HCT116 (cell line): ENCODE measurements around the gene RHOU. TPM values are rescaled to one million over a fixed set of nuclear protein-coding genes. Genes with fewer than 3 reads are reported as not detected.

Experiments
- ATAC-seq: fragments of 200-7000 bp; cut with Tn5 transposase; 2 replicates; pipeline ENCODE4 v1.9.1; 2020; ENCODE audit warnings: mild to moderate bottlenecking, moderate library complexity
- BruUV-seq: library from RNA; stranded (reverse); fragments of 400-500 nt; replicated peaks from 2 replicates; lab custom pipeline; 2021; lab: Mats Ljungman, UMichigan
- CTCF ChIA-PET: fragments of 300-600 bp; sonication (Branson Sonifier 250); formaldehyde crosslinking; loops from one replicate; lab custom pipeline; 2021; ENCODE audit warnings: antibody characterized with exemption; lab: Charles Lee
- POLR2A ChIA-PET: fragments of 300-600, 350-600 bp; sonication (Branson Sonifier 250); formaldehyde crosslinking; loops from one replicate; lab custom pipeline; 2021; ENCODE audit warnings: antibody characterized with exemption; lab: Charles Lee
- RAD21 ChIA-PET, 2 experiments: fragments of 300-600 bp; sonication (Branson Sonifier 250); formaldehyde crosslinking; loops; one replicate each; lab custom pipeline; 2023; ENCODE audit warnings: low total read pairs in 2 of 2; ENCODE audit not compliant: uncharacterized antibody in 2 of 2, unreplicated experiment in 2 of 2, low non-redundant PET in 1 of 2; lab: Charles Lee
- DNase-seq: peaks from one replicate; pipeline ENCODE4 v3.0.0-alpha.2; 2010; ENCODE audit warnings: low read depth, low spot score
- H2AFZ ChIP-seq: fragments of 200-600 bp; shearing (Covaris generic), sonication (generic); 2 replicates; pipeline ENCODE4 v1.6.1; 2017; ENCODE audit warnings: low read depth, mixed run types, mixed read lengths, antibody characterized with exemption, low read length; ENCODE audit not compliant: poor library complexity, severe bottlenecking
- H3K27ac ChIP-seq: 2 replicates; pipeline ENCODE4 v1.5.1; 2012; ENCODE audit warnings: low read depth, low read length
- H3K27me3 ChIP-seq: fragments of 200-600 bp; sonication (generic); 2 replicates; pipeline ENCODE4 v1.6.1; 2016; ENCODE audit warnings: mixed run types, low read length, mixed read lengths; ENCODE audit not compliant: insufficient read depth
- H3K36me3 ChIP-seq, 2 experiments: fragments of 200-500 bp in 1 of 2; fragments of 200-600 bp in 1 of 2; sonication (Bioruptor generic) in 1 of 2; sonication (generic) in 1 of 2; 2 replicates each; pipeline versions ENCODE4 v1.5.1 to v1.6.1; 2014 to 2016; ENCODE audit warnings: low read length in 2 of 2, inconsistent platforms in 1 of 2, mixed read lengths in 1 of 2, mixed run types in 1 of 2; ENCODE audit not compliant: insufficient read depth in 2 of 2, control insufficient read depth in 1 of 2
- H3K4me1 ChIP-seq, 2 experiments: fragments of 200-600 bp in 1 of 2; sonication (generic) in 1 of 2; 2 replicates each; pipeline versions ENCODE4 v1.5.1 to v1.6.1; 2012 to 2017; ENCODE audit warnings: low read length in 2 of 2, inconsistent platforms in 1 of 2, mild to moderate bottlenecking in 1 of 2, mixed read lengths in 1 of 2, mixed run types in 1 of 2, moderate library complexity in 1 of 2; ENCODE audit not compliant: insufficient read depth in 2 of 2, control insufficient read depth in 1 of 2
- H3K4me2 ChIP-seq: fragments of 200-600 bp; sonication (generic); 2 replicates; pipeline ENCODE4 v1.6.1; 2017; ENCODE audit warnings: mixed run types, low read length, mixed read lengths
- H3K4me3 ChIP-seq, 2 experiments: fragments of 200-600 bp in 1 of 2; sonication (generic) in 1 of 2; replicated peaks in 1 of 2; 2 replicates each; pipeline ENCODE4 v1.5.1; 2011 to 2016; ENCODE audit warnings: low read length in 2 of 2, control low read depth in 1 of 2, low read depth in 1 of 2, mild to moderate bottlenecking in 1 of 2, mixed read lengths in 1 of 2, mixed run types in 1 of 2
- H3K79me2 ChIP-seq: fragments of 200-600 bp; sonication (generic); 2 replicates; pipeline ENCODE4 v1.6.1; 2017; ENCODE audit warnings: mild to moderate bottlenecking, mixed run types, low read length, moderate library complexity, mixed read lengths; ENCODE audit not compliant: insufficient read depth
- H3K9ac ChIP-seq: fragments of 200-600 bp; sonication (generic); 2 replicates; pipeline ENCODE4 v1.6.1; 2016; ENCODE audit warnings: low read length, mixed read lengths
- H3K9me2 ChIP-seq: fragments of 200-600 bp; sonication (generic), shearing (Covaris generic); 2 replicates; pipeline ENCODE4 v1.6.1; 2017; ENCODE audit warnings: mixed run types, mild to moderate bottlenecking, moderate library complexity; ENCODE audit not compliant: insufficient read depth
- H3K9me3 ChIP-seq, 2 experiments: fragments of 200-500 bp in 1 of 2; fragments of 200-600 bp in 1 of 2; sonication (Bioruptor generic) in 1 of 2; sonication (generic) in 1 of 2; 2 replicates each; pipeline ENCODE4 v1.6.1; 2014 to 2017; ENCODE audit warnings: low read length in 2 of 2, mixed read lengths in 2 of 2, inconsistent platforms in 1 of 2, low read depth in 1 of 2, mild to moderate bottlenecking in 1 of 2, mixed run types in 1 of 2, moderate library complexity in 1 of 2; ENCODE audit not compliant: control insufficient read depth in 1 of 2, insufficient read depth in 1 of 2
- H4K20me1 ChIP-seq: fragments of 200-600 bp; sonication (generic), shearing (Covaris generic); 2 replicates; pipeline ENCODE4 v1.6.1; 2017; ENCODE audit warnings: mixed run types, mild to moderate bottlenecking, moderate library complexity; ENCODE audit not compliant: insufficient read depth
- ATF3 ChIP-seq: IDR thresholded peaks from 2 replicates; pipeline ENCODE4 v1.6.1; 2012
- CBX3 ChIP-seq: IDR thresholded peaks from 2 replicates; pipeline ENCODE4 v1.6.1; 2012; ENCODE audit warnings: low read depth
- CEBPB ChIP-seq: IDR thresholded peaks from 2 replicates; pipeline ENCODE4 v1.6.1; 2012; ENCODE audit warnings: low read depth
- CTCF ChIP-seq, 3 experiments: fragments of 200-600 bp in 1 of 3; sonication (generic) in 1 of 3; IDR thresholded peaks in 2 of 3; conservative IDR thresholded peaks in 1 of 3; 2 replicates each; pipeline ENCODE4 v1.5.1; 2012 to 2017; ENCODE audit warnings: low read depth in 2 of 3, low read length in 2 of 3, antibody characterized with exemption in 1 of 3, borderline replicate concordance in 1 of 3, control low read depth in 1 of 3, mild to moderate bottlenecking in 1 of 3, mixed read lengths in 1 of 3, mixed run types in 1 of 3, moderate library complexity in 1 of 3; ENCODE audit not compliant: insufficient read depth in 1 of 3
- ELF1 ChIP-seq: IDR thresholded peaks from 2 replicates; pipeline ENCODE4 v1.6.1; 2012; ENCODE audit warnings: low read depth, borderline replicate concordance
- EZH2 ChIP-seq: fragments of 200-600 bp; sonication (generic); IDR thresholded peaks from 2 replicates; pipeline ENCODE4 v1.6.1; 2017; ENCODE audit warnings: antibody characterized with exemption, mixed run types
- EZH2phosphoT487 ChIP-seq: fragments of 200-600 bp; IDR thresholded peaks from 2 replicates; pipeline ENCODE4 v1.6.1; 2018; ENCODE audit warnings: antibody characterized with exemption, borderline replicate concordance
- FOSL1 ChIP-seq: IDR thresholded peaks from 2 replicates; pipeline ENCODE4 v1.6.1; 2012; ENCODE audit warnings: low read depth
- POLR2AphosphoS5 ChIP-seq: IDR thresholded peaks from 2 replicates; pipeline ENCODE4 v1.6.1; 2011; ENCODE audit warnings: mild to moderate bottlenecking, low read depth, low read length, moderate library complexity
- RAD21 ChIP-seq: IDR thresholded peaks from 2 replicates; pipeline ENCODE4 v1.6.1; 2012; ENCODE audit warnings: low read depth, mild to moderate bottlenecking
- REST ChIP-seq: IDR thresholded peaks from 2 replicates; pipeline ENCODE4 v1.6.1; 2012; ENCODE audit warnings: low read depth
- SIN3A ChIP-seq: IDR thresholded peaks from 2 replicates; pipeline ENCODE4 v1.6.1; 2012; ENCODE audit warnings: low read depth
- SP1 ChIP-seq: IDR thresholded peaks from 2 replicates; pipeline ENCODE4 v1.6.1; 2012; ENCODE audit warnings: low read depth
- SRF ChIP-seq: IDR thresholded peaks from 2 replicates; pipeline ENCODE4 v1.6.1; 2012; ENCODE audit warnings: low read depth
- TCF7L2 ChIP-seq: IDR thresholded peaks from 2 replicates; pipeline ENCODE4 v1.7.0; 2011; ENCODE audit warnings: borderline replicate concordance, inconsistent platforms; ENCODE audit not compliant: insufficient read depth, insufficient read length; ENCODE audit errors: extremely low read depth
- ZBTB33 ChIP-seq: IDR thresholded peaks from 2 replicates; pipeline ENCODE4 v1.6.1; 2011; ENCODE audit warnings: mild to moderate bottlenecking, low read length, moderate library complexity; ENCODE audit not compliant: insufficient replicate concordance; ENCODE audit errors: extremely low read depth
- ZFX ChIP-seq: fragments of 450-650 bp; IDR thresholded peaks from 2 replicates; pipeline ENCODE4 v1.6.1; 2017
- ZNF274 ChIP-seq: fragments of 200-500 bp; sonication (Bioruptor generic); IDR thresholded peaks from 2 replicates; pipeline ENCODE4 v1.6.1; 2014; ENCODE audit warnings: mild to moderate bottlenecking, low read depth, low read length, inconsistent platforms
- intact Hi-C: fragments of 100-400 bp; cut with micrococcal nuclease; formaldehyde crosslinking; loops from 2 replicates; pipeline ENCODE4 v1.10.0; 2022
- total RNA-seq: library from RNA; stranded (reverse); gene quantifications from one replicate; pipeline ENCODE4 v1.2.1, GENCODE V29; 2021; ENCODE audit not compliant: unreplicated experiment
- TF ChIP-seq, protein P1 (sequence below): IDR thresholded peaks from 2 replicates; pipeline ENCODE4 v1.6.1; 2012

RHOU gene
- total RNA-seq, 1 experiment from 2014 or later: 4.0 TPM

GRCh38 chr1:228750915-228751314, 15.6 kb downstream of the RHOU start:
- CTCF ChIA-PET: no interaction called here

More at GRCh38 chr1:228750915-228751314, 15.6 kb downstream of the RHOU start:
- BruUV-seq: no TSS peak
- peaks cover 35% of the 10 kb centered on the region for H3K27me3 ChIP-seq
- H3K27ac ChIP-seq: no peak overlapping the region
- POLR2A ChIA-PET: no interaction called here
- H3K4me2 ChIP-seq: no peak overlapping the region
- TF ChIP-seq ZNF274 (no peak), EZH2phosphoT487 (no peak), SIN3A (no peak), SP1 (no peak), EZH2 (no peak), SRF (no peak), FOSL1 (no peak), ATF3 (no peak), ZBTB33 (no peak), ELF1 (no peak), RAD21 (no peak), POLR2AphosphoS5 (no peak), ZFX (no peak), CEBPB (no peak), TCF7L2 (no peak), CTCF (IDR thresholded peaks at IDR 0.05 in 2 of 3, conservative IDR thresholded peaks at IDR 0.05 in 1 of 3; ENCODE audit: borderline replicate concordance in 1 of 3, insufficient read depth in 1 of 3, low read depth in 2 of 3, low read length in 2 of 3) (no peak), REST (no peak), CBX3 (no peak)
- TF ChIP-seq, protein P1, sequence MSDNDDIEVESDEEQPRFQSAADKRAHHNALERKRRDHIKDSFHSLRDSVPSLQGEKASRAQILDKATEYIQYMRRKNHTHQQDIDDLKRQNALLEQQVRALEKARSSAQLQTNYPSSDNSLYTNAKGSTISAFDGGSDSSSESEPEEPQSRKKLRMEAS: no peak
- TF ChIP-seq, all 23 proteins: peak for 0
- no peaks in the 10 kb centered on the region for H3K4me1 ChIP-seq
- DNase-seq (no peak), ATAC-seq (no peak)
- RAD21 ChIA-PET: no interaction called here
- intact Hi-C loops: no loop called here
- no peak overlapping the region for H3K9ac ChIP-seq
- H3K9me2 ChIP-seq: no peaks in the 10 kb centered on the region
- H4K20me1 ChIP-seq: no peaks in the 10 kb centered on the region
- H3K79me2 ChIP-seq: no peaks in the 10 kb centered on the region
- no peaks in the 10 kb centered on the region for H3K9me3 ChIP-seq
- H3K36me3 ChIP-seq: no peaks in the 10 kb centered on the region
- H3K4me3 ChIP-seq: no peak overlapping the region
- no peak overlapping the region for H2AFZ ChIP-seq
